Fibroblast of villous mesenchyme (primary cell): ENCODE results near the gene TBCE. TPM values are rescaled to one million over a fixed set of nuclear protein-coding genes. Genes with fewer than 3 reads are reported as not detected.

Experiments used
- DNase-seq: peaks from one replicate; pipeline ENCODE4 v3.0.0-alpha.2; 2010; ENCODE audit warnings: low read depth
- H3K4me3 ChIP-seq: 2 replicates; pipeline ENCODE4 v1.5.1; 2011; ENCODE audit warnings: low read depth, mild to moderate bottlenecking, low read length
- total RNA-seq: library from RNA; depleted of rRNA; stranded (reverse); fragments of >200 nt; gene quantifications from 2 replicates; pipeline ENCODE4 v1.2.3, GENCODE V29; 2012
- TF ChIP-seq, protein P1 (sequence below): IDR thresholded peaks from 2 replicates; pipeline ENCODE4 v1.5.1; 2012; ENCODE audit warnings: low read depth, mild to moderate bottlenecking, low read length; ENCODE audit not compliant: insufficient read depth

Gene TBCE
- total RNA-seq, 1 donor: 28.5 TPM

- TF ChIP-seq, protein P1, sequence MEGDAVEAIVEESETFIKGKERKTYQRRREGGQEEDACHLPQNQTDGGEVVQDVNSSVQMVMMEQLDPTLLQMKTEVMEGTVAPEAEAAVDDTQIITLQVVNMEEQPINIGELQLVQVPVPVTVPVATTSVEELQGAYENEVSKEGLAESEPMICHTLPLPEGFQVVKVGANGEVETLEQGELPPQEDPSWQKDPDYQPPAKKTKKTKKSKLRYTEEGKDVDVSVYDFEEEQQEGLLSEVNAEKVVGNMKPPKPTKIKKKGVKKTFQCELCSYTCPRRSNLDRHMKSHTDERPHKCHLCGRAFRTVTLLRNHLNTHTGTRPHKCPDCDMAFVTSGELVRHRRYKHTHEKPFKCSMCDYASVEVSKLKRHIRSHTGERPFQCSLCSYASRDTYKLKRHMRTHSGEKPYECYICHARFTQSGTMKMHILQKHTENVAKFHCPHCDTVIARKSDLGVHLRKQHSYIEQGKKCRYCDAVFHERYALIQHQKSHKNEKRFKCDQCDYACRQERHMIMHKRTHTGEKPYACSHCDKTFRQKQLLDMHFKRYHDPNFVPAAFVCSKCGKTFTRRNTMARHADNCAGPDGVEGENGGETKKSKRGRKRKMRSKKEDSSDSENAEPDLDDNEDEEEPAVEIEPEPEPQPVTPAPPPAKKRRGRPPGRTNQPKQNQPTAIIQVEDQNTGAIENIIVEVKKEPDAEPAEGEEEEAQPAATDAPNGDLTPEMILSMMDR: no peak
- peak overlapping the region; percentile 85 for H3K4me3 ChIP-seq
- peak; percentile 77 for DNase-seq
Observed at GRCh38 chr1:235331401-235331800, 35.8 kb upstream of the TBCE start.

DNA sequence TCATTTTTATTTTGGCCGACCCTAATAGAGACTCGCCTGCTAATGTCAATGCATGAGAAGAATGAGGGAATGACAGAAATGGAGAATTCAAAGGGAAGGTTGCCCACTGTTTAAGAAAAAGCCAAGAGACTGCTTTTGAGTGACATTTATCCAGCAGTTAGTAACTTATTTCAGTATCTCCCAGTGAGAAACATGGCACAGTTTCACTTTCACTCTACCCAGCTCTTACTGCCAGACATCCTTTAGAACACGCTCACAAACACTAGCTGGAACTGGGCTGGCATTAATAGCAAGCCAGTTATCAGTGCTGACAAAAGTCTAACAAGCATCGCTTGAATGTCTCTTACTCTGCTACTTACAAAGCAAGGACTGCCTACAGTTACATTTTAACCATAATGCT, 30.3 kb upstream of the TBCE start:
- TF ChIP-seq, protein P1: no peak
- no peak overlapping the region for H3K4me3 ChIP-seq
- DNase-seq: peak; percentile 67

GRCh38 chr1:235339746-235340145, 27.5 kb upstream of the TBCE start:
- no peak overlapping the region for H3K4me3 ChIP-seq
- no peak for DNase-seq
- TF ChIP-seq, protein P1: no peak

GRCh38 chr1:235341334-235341733, 25.9 kb upstream of the TBCE start:
- no peak for DNase-seq
- TF ChIP-seq, protein P1: no peak
- no peak overlapping the region for H3K4me3 ChIP-seq

DNA sequence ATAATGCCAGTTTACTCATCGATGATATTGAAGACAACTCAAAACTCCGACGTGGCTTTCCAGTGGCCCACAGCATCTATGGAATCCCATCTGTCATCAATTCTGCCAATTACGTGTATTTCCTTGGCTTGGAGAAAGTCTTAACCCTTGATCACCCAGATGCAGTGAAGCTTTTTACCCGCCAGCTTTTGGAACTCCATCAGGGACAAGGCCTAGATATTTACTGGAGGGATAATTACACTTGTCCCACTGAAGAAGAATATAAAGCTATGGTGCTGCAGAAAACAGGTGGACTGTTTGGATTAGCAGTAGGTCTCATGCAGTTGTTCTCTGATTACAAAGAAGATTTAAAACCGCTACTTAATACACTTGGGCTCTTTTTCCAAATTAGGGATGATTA, 25.2 kb upstream of the TBCE start:
- TF ChIP-seq, protein P1: no peak
- no peak overlapping the region for H3K4me3 ChIP-seq
- no peak for DNase-seq

GRCh38 chr1:235342471-235342870, 24.8 kb upstream of the TBCE start:
- no peak for DNase-seq
- no peak overlapping the region for H3K4me3 ChIP-seq
- TF ChIP-seq, protein P1: no peak

DNA sequence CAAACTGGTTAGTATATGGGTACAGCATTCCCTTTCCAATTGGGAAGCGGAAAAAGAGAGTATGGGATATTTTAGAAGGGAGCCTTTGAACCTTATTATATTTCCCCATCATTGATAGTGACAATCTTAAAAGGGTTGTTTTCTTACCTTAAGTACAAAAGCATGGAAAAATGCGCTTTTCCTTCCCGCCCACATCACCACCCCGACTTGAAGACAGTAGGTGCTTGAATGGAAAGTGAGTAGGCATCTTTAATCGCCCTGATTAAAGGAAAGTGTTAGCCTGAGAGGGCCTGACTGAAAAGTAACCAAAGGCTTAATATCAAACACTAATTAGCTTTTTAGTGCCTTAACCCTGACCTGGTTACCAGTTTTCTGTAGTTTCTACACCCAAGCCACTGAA, 23.5 kb upstream of the TBCE start:
- no peak for DNase-seq
- TF ChIP-seq, protein P1: no peak
- H3K4me3 ChIP-seq: no peak overlapping the region
